Ascending aorta (tissue), 2 donors: ENCODE data around the gene FAM151A. TPM values are rescaled to one million over a fixed set of nuclear protein-coding genes. Genes with fewer than 3 reads are reported as not detected.

Source experiments
- DNase-seq, 2 donors: peaks; one replicate each; pipeline ENCODE4 v3.0.0-alpha.2; 2019; ENCODE audit warnings: low spot score in 2 of 2
- H3K27ac ChIP-seq, 2 donors: fragments of 200-600 bp; sonication (generic); one replicate each; pipeline ENCODE4 v1.5.1; 2016 to 2017; ENCODE audit warnings: mild to moderate bottlenecking in 1 of 2
- H3K27me3 ChIP-seq: fragments of 200-600 bp; sonication (generic); one replicate; pipeline ENCODE4 v1.5.1; 2017
- H3K36me3 ChIP-seq, 2 donors: fragments of 200-600 bp; sonication (generic); one replicate each; pipeline ENCODE4 v1.5.1; 2016
- H3K4me1 ChIP-seq, 2 donors: fragments of 200-600 bp; sonication (generic); one replicate each; pipeline ENCODE4 v1.5.1; 2016 to 2017; ENCODE audit warnings: mild to moderate bottlenecking in 1 of 2
- H3K4me3 ChIP-seq, 2 donors: fragments of 200-600 bp; sonication (generic); one replicate each; pipeline ENCODE4 v1.5.1; 2016 to 2017; ENCODE audit warnings: mild to moderate bottlenecking in 1 of 2
- H3K9me3 ChIP-seq, 2 donors: fragments of 200-600 bp; sonication (generic); one replicate each; pipeline ENCODE4 v1.5.1; 2016
- intact Hi-C: fragments of 100-400 bp; cut with DNase I; formaldehyde crosslinking; loops from one replicate; pipeline ENCODE4 v1.15.1; 2023
- total RNA-seq: library from RNA; depleted of rRNA; stranded (reverse); fragments of >200 nt; gene quantifications from one replicate; pipeline ENCODE4 v1.1.0, GENCODE V29; 2016
- TF ChIP-seq, protein P1 (sequence below), 3 experiments: fragments of 200-600 bp in 2 of 3; fragments of 450-650 bp in 1 of 3; sonication (generic) in 2 of 3; IDR thresholded peaks; one replicate each; pipeline ENCODE4 v1.5.1; 2016 to 2019; ENCODE audit warnings: antibody characterized with exemption in 3 of 3, mild to moderate bottlenecking in 1 of 3, moderate library complexity in 1 of 3

FAM151A gene
- total RNA-seq, 1 donor from 2014 or later: not detected

DNA sequence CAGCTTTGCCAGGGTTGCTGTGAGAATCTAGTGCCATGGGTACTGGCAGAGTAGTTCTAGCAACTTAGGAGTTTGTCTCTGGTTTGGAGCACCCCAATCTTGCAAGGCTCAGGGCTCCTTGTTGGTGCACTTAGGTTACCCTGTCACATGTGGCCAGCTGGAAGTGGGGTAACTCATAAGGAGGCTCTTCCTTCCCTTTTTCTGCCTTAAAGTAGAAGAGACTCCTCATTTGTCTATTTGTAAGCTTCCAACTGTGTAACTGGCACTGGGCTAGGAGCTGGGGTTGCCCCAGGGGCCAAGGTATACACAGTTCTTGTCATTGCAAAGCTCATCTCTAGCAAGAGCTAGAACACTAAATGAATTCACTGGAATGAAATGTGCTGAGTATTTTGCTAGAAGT lies 28.8 kb upstream of the FAM151A start:
- H3K27ac ChIP-seq: no peak overlapping the region
- no peak overlapping the region for H3K4me3 ChIP-seq
- intact Hi-C loops: no loop called here
- no peaks in the 10 kb centered on the region for H3K36me3 ChIP-seq
- DNase-seq: no peak
- TF ChIP-seq, protein P1, sequence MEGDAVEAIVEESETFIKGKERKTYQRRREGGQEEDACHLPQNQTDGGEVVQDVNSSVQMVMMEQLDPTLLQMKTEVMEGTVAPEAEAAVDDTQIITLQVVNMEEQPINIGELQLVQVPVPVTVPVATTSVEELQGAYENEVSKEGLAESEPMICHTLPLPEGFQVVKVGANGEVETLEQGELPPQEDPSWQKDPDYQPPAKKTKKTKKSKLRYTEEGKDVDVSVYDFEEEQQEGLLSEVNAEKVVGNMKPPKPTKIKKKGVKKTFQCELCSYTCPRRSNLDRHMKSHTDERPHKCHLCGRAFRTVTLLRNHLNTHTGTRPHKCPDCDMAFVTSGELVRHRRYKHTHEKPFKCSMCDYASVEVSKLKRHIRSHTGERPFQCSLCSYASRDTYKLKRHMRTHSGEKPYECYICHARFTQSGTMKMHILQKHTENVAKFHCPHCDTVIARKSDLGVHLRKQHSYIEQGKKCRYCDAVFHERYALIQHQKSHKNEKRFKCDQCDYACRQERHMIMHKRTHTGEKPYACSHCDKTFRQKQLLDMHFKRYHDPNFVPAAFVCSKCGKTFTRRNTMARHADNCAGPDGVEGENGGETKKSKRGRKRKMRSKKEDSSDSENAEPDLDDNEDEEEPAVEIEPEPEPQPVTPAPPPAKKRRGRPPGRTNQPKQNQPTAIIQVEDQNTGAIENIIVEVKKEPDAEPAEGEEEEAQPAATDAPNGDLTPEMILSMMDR (IDR thresholded peaks at IDR 0.05): no peak
- no peaks in the 10 kb centered on the region for H3K9me3 ChIP-seq
- no peaks in the 10 kb centered on the region for H3K4me1 ChIP-seq
- H3K27me3 ChIP-seq: no peaks in the 10 kb centered on the region

DNA sequence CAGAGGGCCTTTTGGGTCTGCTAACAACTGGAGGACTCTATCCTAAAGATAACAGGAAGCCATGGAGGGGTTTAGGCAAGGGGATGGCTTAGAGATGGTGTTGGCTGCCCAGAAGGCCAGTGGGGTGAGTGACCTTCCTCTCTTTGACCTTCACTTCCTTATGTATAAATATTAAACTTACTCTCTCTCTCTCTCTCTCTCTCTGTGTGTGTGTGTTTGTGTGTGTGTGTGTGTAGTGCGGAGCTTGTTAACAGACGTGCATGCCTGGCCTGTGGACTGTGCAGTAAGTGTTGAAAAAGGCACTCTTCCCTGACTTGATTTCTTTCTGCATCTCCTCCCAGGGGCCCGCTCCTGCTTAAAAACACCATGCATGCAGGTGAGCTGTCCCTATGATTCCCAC lies 28.3 kb upstream of the FAM151A start:
- intact Hi-C loops: no loop called here
- Histone ChIP-seq H3K9me3 (no peaks in the 10 kb centered on the region), H3K36me3 (no peaks in the 10 kb centered on the region), H3K4me3 (no peak overlapping the region), H3K27me3 (no peaks in the 10 kb centered on the region), H3K27ac (no peak overlapping the region), H3K4me1 (no peaks in the 10 kb centered on the region)
- no peak for DNase-seq
- TF ChIP-seq, protein P1 (IDR thresholded peaks at IDR 0.05): no peak

DNA sequence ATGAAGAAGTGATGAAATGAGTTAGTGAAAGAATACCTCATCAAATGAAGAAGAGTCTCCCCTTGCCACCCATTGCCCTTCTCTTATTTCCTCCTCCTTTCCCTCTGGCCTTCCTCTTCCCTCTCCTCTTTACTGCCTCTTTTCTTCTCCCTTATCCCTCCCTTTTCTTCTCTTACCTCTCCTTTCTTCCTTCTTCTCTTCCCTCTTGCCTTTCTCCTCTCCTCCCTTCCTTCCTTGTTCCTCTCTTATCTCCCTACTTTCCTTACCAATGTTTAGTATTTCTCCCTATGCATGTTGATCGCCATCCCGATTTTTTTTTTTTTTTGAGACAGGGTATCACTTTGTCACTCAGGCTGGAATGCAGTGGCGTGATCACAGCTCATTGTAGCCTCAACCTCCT lies 27.1 kb upstream of the FAM151A start:
- H3K36me3 ChIP-seq: no peaks in the 10 kb centered on the region
- H3K4me3 ChIP-seq: no peak overlapping the region
- no peak overlapping the region for H3K27ac ChIP-seq
- H3K27me3 ChIP-seq: no peaks in the 10 kb centered on the region
- peaks cover 3 to 4% of the 10 kb centered on the region in 2 donors for H3K4me1 ChIP-seq
- H3K9me3 ChIP-seq: no peaks in the 10 kb centered on the region
- TF ChIP-seq, protein P1 (IDR thresholded peaks at IDR 0.05): no peak
- no peak for DNase-seq
- intact Hi-C loops: no loop called here

DNA sequence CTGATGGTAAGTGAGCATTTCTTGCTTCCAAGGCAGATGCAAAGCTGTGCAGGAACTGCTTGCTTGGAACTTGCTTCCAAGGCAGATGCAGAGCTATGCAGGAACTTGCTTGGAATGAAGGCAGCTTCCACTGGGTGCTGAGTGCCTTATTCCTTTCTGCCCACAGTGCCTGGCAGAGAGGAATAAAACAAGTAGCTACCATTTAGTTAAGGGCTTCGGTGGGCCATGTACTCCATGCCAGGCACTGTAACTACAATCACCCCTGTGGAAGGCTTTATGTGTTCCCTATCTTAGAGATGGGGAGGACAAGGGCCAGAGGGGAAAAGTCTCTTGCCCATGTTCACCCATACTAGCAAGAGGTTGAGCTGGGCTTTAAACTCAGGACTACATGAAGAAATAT lies 26.6 kb upstream of the FAM151A start:
- no peaks in the 10 kb centered on the region for H3K36me3 ChIP-seq
- intact Hi-C loops: loop anchor here (5.0 kb wide), 1 partner anchor 108 kb away; no protein-coding TSS in a partner anchor
- H3K4me3 ChIP-seq: no peak overlapping the region
- TF ChIP-seq, protein P1 (IDR thresholded peaks at IDR 0.05): no peak
- no peak overlapping the region for H3K27ac ChIP-seq
- H3K4me1 ChIP-seq: peaks cover 3 to 4% of the 10 kb centered on the region in 2 donors
- DNase-seq: no peak
- no peaks in the 10 kb centered on the region for H3K27me3 ChIP-seq
- no peaks in the 10 kb centered on the region for H3K9me3 ChIP-seq

DNA sequence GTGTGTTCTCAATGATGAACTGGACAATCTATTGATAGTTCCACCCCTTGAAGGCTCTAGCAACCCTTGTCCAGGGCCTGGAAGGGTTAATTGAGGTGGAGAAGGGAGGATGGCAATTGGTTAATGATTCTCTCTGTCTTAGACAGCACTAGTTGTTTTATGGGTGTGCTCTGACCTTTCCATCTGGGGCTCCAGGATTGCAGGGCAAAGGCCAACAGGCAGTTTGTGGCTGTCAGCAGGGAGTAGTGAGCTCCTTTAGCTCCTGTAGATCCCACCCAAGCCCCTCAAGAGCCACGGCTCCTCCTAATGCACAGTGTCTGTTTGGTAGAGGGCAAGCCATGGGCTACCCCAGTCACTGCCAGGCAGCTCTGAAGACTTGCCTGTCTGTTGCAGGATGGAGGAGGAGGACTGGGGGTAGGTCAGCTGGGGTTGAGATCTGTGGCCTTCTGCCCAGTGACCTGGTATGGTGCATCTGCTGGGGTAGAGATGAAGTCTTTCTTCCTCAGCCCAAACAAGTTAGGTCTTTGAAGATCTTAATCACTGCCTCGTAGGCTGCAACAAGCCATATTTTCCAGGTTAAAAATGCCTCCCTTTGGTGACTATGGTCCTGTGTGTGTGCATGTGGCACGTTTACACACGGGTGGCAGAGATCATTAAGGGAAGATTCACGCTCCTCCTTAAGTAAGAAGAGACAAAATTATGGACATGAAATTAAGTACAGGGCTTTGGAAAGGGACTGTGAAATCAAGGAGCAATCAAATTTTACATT lies 26.0 kb upstream of the FAM151A start:
- peak in 1 of 2 donors; percentile 31 for DNase-seq
- Histone ChIP-seq H3K9me3 (peaks cover 0 to 1% of the 10 kb centered on the region in 2 donors), H3K27ac (no peak overlapping the region), H3K4me1 (peaks cover 3 to 4% of the 10 kb centered on the region in 2 donors), H3K27me3 (no peaks in the 10 kb centered on the region), H3K4me3 (no peak overlapping the region), H3K36me3 (no peaks in the 10 kb centered on the region)
- TF ChIP-seq, protein P1 (IDR thresholded peaks at IDR 0.05): no peak
- intact Hi-C loops: loop anchor here (5.0 kb wide), 1 partner anchor 107 kb away; no protein-coding TSS in a partner anchor
